Measurements from ENCODE around the gene NFKBIZ.

DNA sequence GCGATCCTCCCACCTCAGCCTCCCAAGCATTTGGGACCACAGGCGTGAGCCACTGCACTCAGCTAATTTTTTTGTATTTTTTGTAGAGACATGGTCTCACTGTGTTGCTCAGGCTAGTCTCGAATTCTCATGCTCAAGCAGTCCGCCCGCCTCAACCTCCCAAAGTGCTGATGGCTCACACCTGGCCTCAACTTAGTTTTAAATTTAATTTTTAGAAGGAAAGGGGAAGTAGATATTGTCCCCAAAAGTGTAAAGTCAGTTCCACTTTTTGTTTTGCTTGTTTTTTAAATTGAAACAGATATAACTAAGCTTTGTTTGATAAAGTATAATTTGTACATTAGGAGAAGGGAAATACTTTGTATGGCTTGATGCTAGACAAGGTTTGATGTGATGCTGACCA, 31.3 kb upstream of the NFKBIZ start:
- TF ChIP-seq, protein P1, sequence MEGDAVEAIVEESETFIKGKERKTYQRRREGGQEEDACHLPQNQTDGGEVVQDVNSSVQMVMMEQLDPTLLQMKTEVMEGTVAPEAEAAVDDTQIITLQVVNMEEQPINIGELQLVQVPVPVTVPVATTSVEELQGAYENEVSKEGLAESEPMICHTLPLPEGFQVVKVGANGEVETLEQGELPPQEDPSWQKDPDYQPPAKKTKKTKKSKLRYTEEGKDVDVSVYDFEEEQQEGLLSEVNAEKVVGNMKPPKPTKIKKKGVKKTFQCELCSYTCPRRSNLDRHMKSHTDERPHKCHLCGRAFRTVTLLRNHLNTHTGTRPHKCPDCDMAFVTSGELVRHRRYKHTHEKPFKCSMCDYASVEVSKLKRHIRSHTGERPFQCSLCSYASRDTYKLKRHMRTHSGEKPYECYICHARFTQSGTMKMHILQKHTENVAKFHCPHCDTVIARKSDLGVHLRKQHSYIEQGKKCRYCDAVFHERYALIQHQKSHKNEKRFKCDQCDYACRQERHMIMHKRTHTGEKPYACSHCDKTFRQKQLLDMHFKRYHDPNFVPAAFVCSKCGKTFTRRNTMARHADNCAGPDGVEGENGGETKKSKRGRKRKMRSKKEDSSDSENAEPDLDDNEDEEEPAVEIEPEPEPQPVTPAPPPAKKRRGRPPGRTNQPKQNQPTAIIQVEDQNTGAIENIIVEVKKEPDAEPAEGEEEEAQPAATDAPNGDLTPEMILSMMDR (IDR thresholded peaks at IDR 0.05): no peak
- TF ChIP-seq EP300 (IDR thresholded peaks at IDR 0.05): no peak
- TF ChIP-seq POLR2AphosphoS5 (IDR thresholded peaks at IDR 0.05): no peak
- no peak for TF ChIP-seq POLR2A (IDR thresholded peaks at IDR 0.05; ENCODE audit: low read depth)
